K562 (cell line): ENCODE results near the gene GNA14.

Experiments
- CTCF ChIP-seq, 3 experiments: IDR thresholded peaks in 2 of 3; conservative IDR thresholded peaks in 1 of 3; 2 replicates each; pipeline ENCODE4 v1.5.1; 2011 to 2012; ENCODE audit warnings: low read length in 3 of 3, mild to moderate bottlenecking in 3 of 3, control low read depth in 2 of 3, improper control_type of control experiment in 1 of 3, inconsistent platforms in 1 of 3, low read depth in 1 of 3, mixed read lengths in 1 of 3, moderate library complexity in 1 of 3; ENCODE audit not compliant: insufficient read depth in 2 of 3
- FOS ChIP-seq: IDR thresholded peaks from 3 replicates; pipeline ENCODE4 v1.6.1; 2011; ENCODE audit not compliant: insufficient read length; ENCODE audit errors: extremely low read depth
- HDAC2 ChIP-seq: fragments of 450-650 bp; IDR thresholded peaks from 2 replicates; pipeline ENCODE4 v1.6.1; 2016; ENCODE audit warnings: mild to moderate bottlenecking

- no peak for TF ChIP-seq CTCF (IDR thresholded peaks at IDR 0.05 in 2 of 3, conservative IDR thresholded peaks at IDR 0.05 in 1 of 3; ENCODE audit: insufficient read depth in 2 of 3, low read depth in 1 of 3, low read length in 3 of 3)
- TF ChIP-seq FOS = no peak
- TF ChIP-seq HDAC2 = no peak
Measured at GRCh38 chr9:77554586-77555105, 93.5 kb downstream of the GNA14 start.
